Duodenal mucosa (tissue), 2 donors: ENCODE results near the gene BRI3BP.

Experiments
- H3K27ac ChIP-seq: one replicate; pipeline ENCODE4 v1.7.0; 2013; ENCODE audit warnings: low read depth, low read length
- H3K27me3 ChIP-seq, 2 donors: one replicate each; pipeline ENCODE4 v1.7.0; 2013; ENCODE audit warnings: low read length in 2 of 2, control low read depth in 1 of 2; ENCODE audit not compliant: insufficient read depth in 2 of 2, control insufficient read depth in 1 of 2
- H3K36me3 ChIP-seq, 2 donors: one replicate each; pipeline ENCODE4 v1.7.0; 2013; ENCODE audit warnings: low read length in 2 of 2, control low read depth in 1 of 2; ENCODE audit not compliant: insufficient read depth in 2 of 2, control insufficient read depth in 1 of 2
- H3K4me1 ChIP-seq, 2 donors: one replicate each; pipeline ENCODE4 v1.7.0; 2013; ENCODE audit warnings: low read length in 2 of 2, control low read depth in 1 of 2; ENCODE audit not compliant: insufficient read depth in 2 of 2, control insufficient read depth in 1 of 2
- H3K4me3 ChIP-seq, 2 donors: one replicate each; pipeline ENCODE4 v1.7.0; 2013; ENCODE audit warnings: low read length in 2 of 2, low read depth in 1 of 2
- H3K9ac ChIP-seq, 2 donors: one replicate each; pipeline ENCODE4 v1.7.0; 2013; ENCODE audit warnings: low read length in 2 of 2, low read depth in 1 of 2
- H3K9me3 ChIP-seq, 2 donors: one replicate each; pipeline ENCODE4 v1.7.0; 2013; ENCODE audit warnings: low read length in 2 of 2, control low read depth in 1 of 2; ENCODE audit not compliant: control insufficient read depth in 1 of 2

Gene BRI3BP

GRCh38 chr12:125064492-125064891 lies 71.0 kb downstream of the BRI3BP start:
- Histone ChIP-seq H3K27me3 (no peaks in the 10 kb centered on the region), H3K9ac (peak overlapping the region in 1 of 2 donors; percentile 28), H3K4me1 (peaks cover 5 to 20% of the 10 kb centered on the region in 2 donors), H3K27ac (no peak overlapping the region), H3K36me3 (peaks cover 0 to 4% of the 10 kb centered on the region in 2 donors), H3K4me3 (peak overlapping the region; percentile 87 to 89), H3K9me3 (no peaks in the 10 kb centered on the region)

- no peak within 1 kb of the TSS for H3K27ac ChIP-seq
- peak within 1 kb of the TSS; percentile 87 to 89 for H3K4me3 ChIP-seq
- peaks cover 0 to 4% of the 10 kb centered on the region in 2 donors for H3K36me3 ChIP-seq
- peak within 1 kb of the TSS; percentile 64 to 89 for H3K9ac ChIP-seq
- no peaks in the 10 kb centered on the region for H3K27me3 ChIP-seq
- peaks cover 5 to 20% of the 10 kb centered on the region in 2 donors for H3K4me1 ChIP-seq
- no peaks in the 10 kb centered on the region for H3K9me3 ChIP-seq
Measured at GRCh38 chr12:125065021-125065918, 71.8 kb downstream of the BRI3BP start, which contains the start of gene AACS. Gene AACS (plus strand): TSS chr12:125065435. CDS start chr12:125065585, 150 bp downstream.

GRCh38 chr12:125065919-125066570 lies 72.6 kb downstream of the BRI3BP start:
- H3K4me3 ChIP-seq, result peak overlapping the region; percentile 87 to 89
- peak overlapping the region; percentile 64 to 89 for H3K9ac ChIP-seq
- H3K9me3 ChIP-seq, result no peaks in the 10 kb centered on the region
- H3K36me3 ChIP-seq, result peaks cover 2 to 7% of the 10 kb centered on the region in 2 donors
- H3K27me3 ChIP-seq, result no peaks in the 10 kb centered on the region
- peaks cover 5 to 20% of the 10 kb centered on the region in 2 donors for H3K4me1 ChIP-seq
- H3K27ac ChIP-seq, result no peak overlapping the region

GRCh38 chr12:125068391-125068790 lies 74.9 kb downstream of the BRI3BP start:
- no peak overlapping the region for H3K4me3 ChIP-seq
- H3K36me3 ChIP-seq, result peaks cover 4 to 14% of the 10 kb centered on the region in 2 donors
- H3K9ac ChIP-seq, result no peak overlapping the region
- H3K4me1 ChIP-seq, result peaks cover 5 to 20% of the 10 kb centered on the region in 2 donors
- H3K9me3 ChIP-seq, result no peaks in the 10 kb centered on the region
- H3K27ac ChIP-seq, result no peak overlapping the region
- H3K27me3 ChIP-seq, result no peaks in the 10 kb centered on the region

GRCh38 chr12:125069616-125070015 lies 76.2 kb downstream of the BRI3BP start:
- Histone ChIP-seq H3K27me3 (no peaks in the 10 kb centered on the region), H3K4me1 (peaks cover 5 to 17% of the 10 kb centered on the region in 2 donors), H3K9ac (no peak overlapping the region), H3K4me3 (no peak overlapping the region), H3K27ac (no peak overlapping the region), H3K9me3 (no peaks in the 10 kb centered on the region), H3K36me3 (peaks cover 4 to 19% of the 10 kb centered on the region in 2 donors)

- Histone ChIP-seq H3K27ac (no peak overlapping the region), H3K9ac (no peak overlapping the region), H3K4me3 (no peak overlapping the region), H3K36me3 (peaks cover 4 to 19% of the 10 kb centered on the region in 2 donors), H3K4me1 (peaks cover 5 to 14% of the 10 kb centered on the region in 2 donors), H3K27me3 (no peaks in the 10 kb centered on the region), H3K9me3 (no peaks in the 10 kb centered on the region)
Measured at GRCh38 chr12:125070112-125070511, 76.7 kb downstream of the BRI3BP start.

- H3K4me3 ChIP-seq, result no peak overlapping the region
- H3K9ac ChIP-seq, result no peak overlapping the region
- no peaks in the 10 kb centered on the region for H3K27me3 ChIP-seq
- H3K36me3 ChIP-seq, result peaks cover 4 to 19% of the 10 kb centered on the region in 2 donors
- no peaks in the 10 kb centered on the region for H3K9me3 ChIP-seq
- peaks cover 4 to 11% of the 10 kb centered on the region in 2 donors for H3K4me1 ChIP-seq
- no peak overlapping the region for H3K27ac ChIP-seq
Measured at GRCh38 chr12:125070661-125071390, 77.4 kb downstream of the BRI3BP start.

- Histone ChIP-seq H3K36me3 (peaks cover 7 to 25% of the 10 kb centered on the region in 2 donors), H3K9me3 (no peaks in the 10 kb centered on the region), H3K9ac (no peak overlapping the region), H3K27me3 (no peaks in the 10 kb centered on the region), H3K4me1 (peaks cover 0 to 7% of the 10 kb centered on the region in 2 donors), H3K27ac (no peak overlapping the region), H3K4me3 (no peak overlapping the region)
Measured at GRCh38 chr12:125071456-125071855, 78.0 kb downstream of the BRI3BP start.

- no peaks in the 10 kb centered on the region for H3K4me1 ChIP-seq
- no peaks in the 10 kb centered on the region for H3K9me3 ChIP-seq
- H3K9ac ChIP-seq, result no peak overlapping the region
- H3K27ac ChIP-seq, result no peak overlapping the region
- no peaks in the 10 kb centered on the region for H3K27me3 ChIP-seq
- peaks cover 10 to 29% of the 10 kb centered on the region in 2 donors for H3K36me3 ChIP-seq
- no peak overlapping the region for H3K4me3 ChIP-seq
Measured at GRCh38 chr12:125072496-125072895, 79.1 kb downstream of the BRI3BP start.
